HepG2 (cell line): ENCODE measurements around the gene PRSS53.

Source experiments
- AKAP8 ChIP-seq: sonication (generic); formaldehyde crosslinking; IDR thresholded peaks from 2 replicates; pipeline ENCODE4 v1.5.1; 2020; ENCODE audit warnings: mild to moderate bottlenecking, missing genetic modification reagents
- RFX1 ChIP-seq: fragments of 450-650 bp; IDR thresholded peaks from 2 replicates; pipeline ENCODE4 v1.6.1; 2017
- RFX5 ChIP-seq: IDR thresholded peaks from 2 replicates; pipeline ENCODE4 v1.6.1; 2011; ENCODE audit warnings: low read depth, low read length, improper control_type of control experiment
- ZNF761 ChIP-seq: sonication (generic); formaldehyde crosslinking; conservative IDR thresholded peaks from 2 replicates; pipeline ENCODE4 v1.4.0; 2020; ENCODE audit warnings: mild to moderate bottlenecking, missing genetic modification reagents

- TF ChIP-seq RFX5, result no peak
- no peak for TF ChIP-seq RFX1
- no peak for TF ChIP-seq AKAP8 (CRISPR knock-in tag)
- TF ChIP-seq ZNF761 (CRISPR knock-in tag), result no peak
Measured at GRCh38 chr16:31067342-31067741, 21.4 kb downstream of the PRSS53 start.
